Measurements from ENCODE around the gene RIPOR1.

RIPOR1 gene

GRCh38 chr16:67539271-67539670, 10.6 kb downstream of the RIPOR1 start:
- no peak for DNase-seq

GRCh38 chr16:67539691-67540635, 11.3 kb downstream of the RIPOR1 start:
- DNase-seq: no peak

- no peak for DNase-seq
Measured at GRCh38 chr16:67540756-67541155, 12.1 kb downstream of the RIPOR1 start.

DNA sequence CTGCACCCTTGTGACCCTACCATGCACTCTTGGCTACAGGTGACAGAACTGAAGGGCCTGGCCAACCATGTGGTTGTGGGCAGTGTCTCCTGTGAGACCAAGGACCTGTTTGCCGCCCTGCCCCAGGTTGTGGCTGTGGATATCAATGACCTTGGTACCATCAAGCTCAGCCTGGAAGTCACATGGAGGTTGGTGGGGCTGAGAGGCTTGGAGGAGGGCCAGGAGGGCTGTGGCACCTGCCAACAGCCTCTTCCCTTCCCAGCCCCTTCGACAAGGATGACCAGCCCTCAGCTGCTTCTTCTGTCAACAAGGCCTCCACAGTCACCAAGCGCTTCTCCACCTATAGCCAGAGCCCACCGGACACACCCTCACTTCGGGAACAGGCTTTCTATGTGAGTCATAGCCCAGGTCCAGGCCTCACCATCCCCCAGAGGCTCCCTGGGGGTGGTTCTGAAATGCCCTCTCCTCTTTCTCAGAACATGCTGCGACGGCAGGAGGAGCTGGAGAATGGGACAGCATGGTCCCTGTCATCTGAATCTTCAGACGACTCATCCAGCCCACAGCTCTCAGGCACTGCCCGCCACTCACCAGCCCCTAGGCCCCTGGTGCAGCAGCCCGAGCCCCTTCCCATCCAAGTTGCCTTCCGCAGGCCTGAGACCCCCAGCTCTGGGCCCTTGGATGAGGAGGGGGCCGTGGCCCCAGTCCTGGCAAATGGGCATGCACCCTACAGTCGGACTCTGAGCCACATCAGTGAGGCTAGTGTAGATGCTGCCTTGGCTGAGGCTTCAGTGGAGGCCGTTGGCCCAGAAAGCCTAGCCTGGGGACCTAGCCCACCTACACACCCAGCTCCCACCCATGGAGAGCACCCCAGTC, 13.0 kb downstream of the RIPOR1 start:
- DNase-seq: no peak

- peak; percentile 57 for DNase-seq
Measured at GRCh38 chr16:67542464-67542863, 13.8 kb downstream of the RIPOR1 start.

GRCh38 chr16:67543036-67543435, 14.4 kb downstream of the RIPOR1 start:
- DNase-seq: no peak

GRCh38 chr16:67543582-67543981, 15.0 kb downstream of the RIPOR1 start:
- DNase-seq: no peak

GRCh38 chr16:67544329-67544841, 15.8 kb downstream of the RIPOR1 start:
- DNase-seq: no peak

- DNase-seq: no peak
Measured at GRCh38 chr16:67544844-67545664, 16.4 kb downstream of the RIPOR1 start.

GRCh38 chr16:67545665-67546024, 17.0 kb downstream of the RIPOR1 start:
- no peak for DNase-seq

GRCh38 chr16:67546091-67546501, 17.5 kb downstream of the RIPOR1 start:
- DNase-seq: no peak

GRCh38 chr16:67546761-67547422, 18.3 kb downstream of the RIPOR1 start:
- peak; percentile 76 for DNase-seq

- no peak for DNase-seq
Measured at GRCh38 chr16:67547423-67548264, 19.0 kb downstream of the RIPOR1 start.

DNA sequence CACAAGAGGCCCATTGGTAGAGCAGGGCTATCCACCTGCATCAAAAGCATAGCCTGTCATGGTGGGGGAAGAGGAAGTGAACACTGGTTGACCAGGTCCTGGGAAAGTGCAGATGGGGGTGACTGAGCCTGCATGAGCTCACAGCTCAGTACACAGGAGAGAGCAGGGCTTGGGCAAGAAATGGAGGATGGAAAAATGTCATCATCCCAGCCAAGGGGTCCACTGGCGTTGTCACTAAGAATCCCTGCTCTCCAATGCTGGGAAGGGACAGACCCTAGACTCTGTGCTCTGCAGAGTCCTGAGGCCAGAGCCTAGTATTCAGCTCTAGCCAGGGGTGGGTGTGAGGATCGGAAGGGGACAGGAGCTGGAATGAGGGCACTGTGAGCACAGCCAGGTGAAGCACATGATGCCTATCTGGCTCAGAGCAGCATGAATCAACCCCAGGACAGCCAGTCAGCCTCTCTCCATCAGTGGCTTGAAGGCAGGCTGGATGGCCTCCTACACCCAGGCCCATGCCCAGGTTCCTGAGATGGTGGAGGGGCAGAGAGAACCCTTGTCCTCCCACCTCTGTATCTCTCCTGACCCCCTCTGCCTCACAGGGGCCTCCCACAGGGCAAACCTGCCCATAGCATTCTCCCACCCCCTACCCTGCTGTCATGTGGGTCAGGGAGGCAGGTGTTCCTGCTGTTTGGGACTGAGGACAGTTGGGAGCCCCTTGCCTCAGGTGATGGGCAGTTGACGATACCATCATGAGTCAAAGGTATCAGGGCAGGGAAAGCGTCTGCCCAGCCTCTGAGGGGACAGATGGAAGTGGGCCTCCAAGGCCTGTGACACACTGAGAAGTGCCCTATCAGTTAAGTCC, 19.9 kb downstream of the RIPOR1 start:
- no peak for DNase-seq

- no peak for DNase-seq
Measured at GRCh38 chr16:67549240-67549639, 20.6 kb downstream of the RIPOR1 start.

DNA sequence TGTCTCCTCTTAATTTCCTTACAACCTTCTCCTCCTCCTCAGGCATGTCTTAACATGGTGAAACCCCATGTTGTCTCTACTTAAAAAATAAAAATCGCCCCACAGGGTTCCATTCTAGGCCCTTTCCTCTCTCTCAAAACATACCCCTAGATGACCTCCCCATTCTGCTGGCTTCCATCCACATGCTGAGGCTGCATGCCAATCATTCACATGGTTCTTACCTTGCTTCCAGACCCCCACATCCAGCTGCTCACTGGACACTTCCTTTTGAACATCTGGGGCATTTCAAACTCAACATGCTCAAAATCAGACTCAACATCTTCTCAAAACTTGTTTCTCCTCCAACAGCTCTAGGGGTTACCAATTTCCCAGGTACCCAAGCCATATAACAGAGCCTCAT, 21.3 kb downstream of the RIPOR1 start:
- no peak for DNase-seq

GRCh38 chr16:67551091-67551490, 22.5 kb downstream of the RIPOR1 start:
- DNase-seq: no peak

DNA sequence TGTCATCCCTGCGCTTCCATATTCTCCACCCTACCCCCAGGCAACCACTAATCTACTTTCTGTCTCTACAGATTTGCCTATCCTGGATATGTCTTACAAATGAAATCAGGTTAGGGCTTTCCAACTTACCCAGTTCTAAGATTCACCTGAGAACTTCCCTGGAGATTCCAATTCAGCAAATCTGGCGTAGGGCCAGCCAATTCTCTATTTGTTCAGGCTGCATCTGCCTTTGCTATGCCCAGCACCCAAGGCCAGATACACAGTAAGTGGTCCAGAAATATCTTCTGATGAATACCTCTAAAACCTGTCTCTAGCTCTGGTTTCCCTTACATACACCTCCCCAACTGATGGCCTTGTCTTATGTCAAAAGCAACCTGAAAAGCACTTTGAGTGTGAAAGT, 23.3 kb downstream of the RIPOR1 start:
- no peak for DNase-seq

- DNase-seq: no peak
Measured at GRCh38 chr16:67552476-67552875, 23.8 kb downstream of the RIPOR1 start.

DNA sequence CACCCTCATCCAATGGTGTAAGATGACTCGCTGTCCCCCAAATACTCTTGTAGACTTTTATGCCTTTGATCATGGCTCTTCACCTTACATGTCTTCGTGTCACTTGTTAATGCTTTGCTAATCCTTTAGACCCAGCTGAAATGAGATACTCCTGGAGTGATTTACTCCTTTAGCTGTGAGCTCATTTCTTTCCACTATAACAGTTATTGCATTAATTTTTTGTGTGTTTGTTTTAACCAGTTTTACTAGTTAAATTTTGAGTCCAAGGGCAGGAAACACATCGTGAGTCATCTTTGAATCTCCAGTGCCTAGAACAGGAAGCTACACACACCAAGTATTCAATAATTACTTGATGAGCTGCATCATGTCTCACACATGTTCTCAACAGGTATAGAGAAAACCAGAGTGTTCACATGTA, 27.2 kb downstream of the RIPOR1 start:
- no peak for DNase-seq
